SK-N-MC (cell line): ENCODE results near the gene ORC6.
"Not testable (repeated sequence)": the region's sequence is repeated elsewhere in the genome, so short reads cannot be mapped to it uniquely, and the experiment has no call there.

Source experiments
- DNase-seq: peaks from one replicate; pipeline ENCODE4 v3.0.0-alpha.2; 2011; ENCODE audit warnings: low read depth, low spot score
- H3K27ac ChIP-seq: fragments of 200-600 bp; sonication (generic); 2 replicates; pipeline ENCODE4 v1.5.1; 2016; ENCODE audit warnings: mixed run types
- H3K36me3 ChIP-seq: fragments of 200-600 bp; sonication (generic); 2 replicates; pipeline ENCODE4 v1.6.1; 2017; ENCODE audit warnings: antibody characterized with exemption, low read length, mixed read lengths; ENCODE audit not compliant: insufficient read depth
- H3K4me3 ChIP-seq: fragments of 200-600 bp; sonication (generic); 2 replicates; pipeline ENCODE4 v1.5.1; 2016
- H3K9ac ChIP-seq: fragments of 200-600 bp; sonication (generic); 2 replicates; pipeline ENCODE4 v1.8.0; 2017; ENCODE audit warnings: mixed run types, mixed read lengths; ENCODE audit not compliant: insufficient read length
- H3K9me3 ChIP-seq: fragments of 200-600 bp; sonication (generic); 2 replicates; pipeline ENCODE4 v1.6.1; 2017; ENCODE audit warnings: low read depth, mild to moderate bottlenecking, antibody characterized with exemption, low read length, moderate library complexity, mixed read lengths
- EZH2 ChIP-seq: fragments of 200-600 bp; sonication (generic); IDR thresholded peaks from one replicate; pipeline ENCODE4 v1.6.1; 2017; ENCODE audit warnings: antibody characterized with exemption
- FOXP2 ChIP-seq: optimal IDR thresholded peaks from 2 replicates; pipeline ENCODE3; 2011; ENCODE audit warnings: mild to moderate bottlenecking, moderate library complexity; ENCODE audit not compliant: insufficient read depth; ENCODE audit errors: extremely low read length, control extremely low read depth
- POLR2AphosphoS5 ChIP-seq: IDR thresholded peaks from 2 replicates; pipeline ENCODE4 v1.6.1; 2012; ENCODE audit warnings: mild to moderate bottlenecking, low read depth, low read length, borderline replicate concordance

Gene ORC6

GRCh38 chr16:46689365-46690280 lies at the start of gene ORC6:
ORC6 (plus strand) TSS chr16:46689659; CDS start chr16:46689706, 47 bp downstream.
- Histone ChIP-seq H3K9ac (peak within 1 kb of the TSS; percentile 87), H3K9me3 (no peaks in the 10 kb centered on the region), H3K4me3 (peak within 1 kb of the TSS; percentile 86), H3K27ac (peak within 1 kb of the TSS; percentile 93), H3K36me3 (peaks cover 5% of the 10 kb centered on the region; the same call in 1 of the 2 replicates)
- DNase-seq, result no peak
- no peak for TF ChIP-seq EZH2
- no peak for TF ChIP-seq FOXP2
- TF ChIP-seq POLR2AphosphoS5, result peak; percentile 72; the same call in 1 of the 2 replicates

- TF ChIP-seq POLR2AphosphoS5 (no peak), EZH2 (no peak), FOXP2 (no peak)
- Histone ChIP-seq H3K9ac (no peak overlapping the region), H3K4me3 (no peak overlapping the region), H3K9me3 (no peaks in the 10 kb centered on the region), H3K36me3 (no peaks in the 10 kb centered on the region), H3K27ac (no peak overlapping the region)
- no peak for DNase-seq
These were observed 40.8 kb upstream of the ORC6 start for GRCh38 chr16:46648656-46649055.

DNA sequence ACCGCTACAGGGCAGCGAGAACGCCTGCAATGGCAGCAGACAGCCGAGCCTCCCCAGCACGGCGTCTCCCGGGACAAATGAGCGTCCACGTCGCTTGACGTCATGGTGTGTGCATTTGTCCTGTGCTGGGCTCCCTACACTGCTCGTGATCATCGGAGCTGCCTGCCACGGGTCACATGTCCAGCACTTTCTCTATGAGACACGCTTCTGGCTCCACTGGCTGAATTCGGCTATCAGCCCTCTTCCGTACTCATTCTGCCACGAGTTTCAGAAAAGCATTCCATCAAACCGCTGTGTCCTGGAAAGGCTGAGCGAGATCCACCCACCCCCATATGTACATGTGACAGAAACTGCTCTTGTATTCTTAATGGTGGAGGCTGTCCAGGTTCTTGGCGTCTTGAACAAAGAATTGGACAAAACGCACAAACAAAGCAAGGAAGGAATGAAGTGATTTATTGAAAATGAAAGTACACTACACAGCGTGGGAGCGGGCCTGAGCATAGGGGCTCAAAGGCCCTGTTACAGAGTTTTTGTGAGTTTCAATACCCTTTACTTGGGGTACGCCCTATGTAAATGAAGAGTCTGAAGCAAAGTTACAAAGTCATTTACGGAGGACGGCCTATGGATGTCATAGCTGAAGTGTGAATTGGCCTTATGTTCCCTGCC lies 39.7 kb upstream of the ORC6 start:
- no peak for DNase-seq
- no peak overlapping the region for H3K9ac ChIP-seq
- no peak overlapping the region for H3K27ac ChIP-seq
- no peaks in the 10 kb centered on the region for H3K9me3 ChIP-seq
- no peak overlapping the region for H3K4me3 ChIP-seq
- no peaks in the 10 kb centered on the region for H3K36me3 ChIP-seq
- no peak for TF ChIP-seq POLR2AphosphoS5
- TF ChIP-seq FOXP2, result no peak
- no peak for TF ChIP-seq EZH2

- H3K9ac ChIP-seq, result no peak overlapping the region
- no peak overlapping the region for H3K4me3 ChIP-seq
- H3K9me3 ChIP-seq, result no peaks in the 10 kb centered on the region
- no peak for TF ChIP-seq EZH2
- no peak for TF ChIP-seq POLR2AphosphoS5
- no peak for TF ChIP-seq FOXP2
- no peak overlapping the region for H3K27ac ChIP-seq
- no peaks in the 10 kb centered on the region for H3K36me3 ChIP-seq
- DNase-seq, result no peak
These were observed 39.2 kb upstream of the ORC6 start for GRCh38 chr16:46650254-46650623.

DNA sequence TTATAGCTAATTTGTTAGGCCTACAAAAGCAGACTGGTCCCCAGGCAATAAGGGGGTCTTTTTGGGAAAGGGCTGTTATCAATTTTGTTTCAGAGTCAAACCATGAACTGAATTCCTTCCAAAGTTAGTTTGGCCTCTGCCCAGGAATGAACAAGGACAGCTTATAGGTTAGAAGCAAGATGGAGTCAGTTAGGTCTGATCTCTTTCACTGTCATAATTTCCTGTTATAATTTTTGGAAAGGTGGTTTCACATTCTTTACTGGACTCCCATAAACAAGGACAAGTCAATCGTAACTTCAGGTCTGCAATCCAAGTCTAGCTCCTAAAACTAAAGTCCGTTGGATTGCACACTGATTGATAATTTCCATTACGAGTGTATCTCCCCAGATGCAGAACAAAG lies 38.2 kb upstream of the ORC6 start:
- TF ChIP-seq EZH2, result no peak
- no peak for TF ChIP-seq FOXP2
- no peak for TF ChIP-seq POLR2AphosphoS5
- DNase-seq, result no peak
- no peaks in the 10 kb centered on the region for H3K9me3 ChIP-seq
- H3K9ac ChIP-seq, result no peak overlapping the region
- H3K36me3 ChIP-seq, result no peaks in the 10 kb centered on the region
- H3K4me3 ChIP-seq, result no peak overlapping the region
- H3K27ac ChIP-seq, result no peak overlapping the region

DNA sequence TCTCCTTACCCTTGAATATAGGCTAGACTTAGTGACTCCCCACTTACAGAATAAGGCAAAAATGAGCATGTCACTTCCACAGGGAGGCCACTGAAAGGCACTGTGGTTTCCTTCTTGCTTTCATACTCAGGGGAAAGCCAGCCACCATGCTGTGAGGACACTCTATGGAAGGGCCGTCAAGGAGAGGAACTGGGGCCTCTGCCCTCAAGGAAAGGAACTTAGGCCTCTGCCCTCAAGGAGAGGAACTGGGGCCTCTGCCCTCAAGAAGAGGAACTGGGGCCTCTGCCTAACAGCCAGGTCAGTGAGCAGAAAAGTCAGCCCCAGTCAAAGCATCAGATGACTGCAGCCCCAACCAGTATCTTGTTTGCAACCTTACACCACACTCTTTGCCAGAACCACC lies 30.5 kb upstream of the ORC6 start:
- DNase-seq, result no peak
- H3K9ac ChIP-seq, result no peak overlapping the region
- no peaks in the 10 kb centered on the region for H3K9me3 ChIP-seq
- no peak for TF ChIP-seq EZH2
- no peak for TF ChIP-seq FOXP2
- TF ChIP-seq POLR2AphosphoS5, result no peak
- H3K4me3 ChIP-seq, result no peak overlapping the region
- H3K27ac ChIP-seq, result no peak overlapping the region
- peaks cover 14% of the 10 kb centered on the region; the same call in 1 of the 2 replicates for H3K36me3 ChIP-seq

- TF ChIP-seq POLR2AphosphoS5 (no peak), FOXP2 (no peak)
- Histone ChIP-seq H3K9ac (no peak overlapping the region), H3K4me3 (no peak overlapping the region), H3K27ac (no peak overlapping the region), H3K9me3 (no peaks in the 10 kb centered on the region), H3K36me3 (peaks cover 17% of the 10 kb centered on the region; the same call in 1 of the 2 replicates)
- DNase-seq, result no peak
These were observed 27.3 kb upstream of the ORC6 start for GRCh38 chr16:46662123-46662522.

- peaks cover 10% of the 10 kb centered on the region; the same call in 1 of the 2 replicates for H3K36me3 ChIP-seq
- no peak overlapping the region for H3K9ac ChIP-seq
- no peak overlapping the region for H3K4me3 ChIP-seq
These were observed 16.0 kb upstream of the ORC6 start for GRCh38 chr16:46673320-46674013.

GRCh38 chr16:46677943-46678342 lies 11.5 kb upstream of the ORC6 start:
- H3K36me3 ChIP-seq, H3K9ac ChIP-seq, H3K4me3 ChIP-seq, H3K9me3 ChIP-seq, DNase-seq, H3K27ac ChIP-seq: not testable (repeated sequence)

More at GRCh38 chr16:46673320-46674013, 16.0 kb upstream of the ORC6 start:
- TF ChIP-seq FOXP2 (no peak), EZH2 (no peak), POLR2AphosphoS5 (no peak)
- no peaks in the 10 kb centered on the region for H3K9me3 ChIP-seq
- no peak overlapping the region for H3K27ac ChIP-seq
- no peak for DNase-seq

GRCh38 chr16:46681867-46682266 lies 7.6 kb upstream of the ORC6 start:
- H3K27ac ChIP-seq, DNase-seq, H3K36me3 ChIP-seq, H3K9me3 ChIP-seq, H3K9ac ChIP-seq, H3K4me3 ChIP-seq: not testable (repeated sequence)
